ENCODE results near the gene DIP2B. TPM values are rescaled to one million over a fixed set of nuclear protein-coding genes. Genes with fewer than 3 reads are reported as not detected.
"Not testable (repeated sequence)": the region's sequence is repeated elsewhere in the genome, so short reads cannot be mapped to it uniquely, and the experiment has no call there.

Gene DIP2B
- total RNA-seq, 3 donors from 2014 or later, result 28.3 to 39.8 (median 34.7) TPM

- TF ChIP-seq, protein P1, sequence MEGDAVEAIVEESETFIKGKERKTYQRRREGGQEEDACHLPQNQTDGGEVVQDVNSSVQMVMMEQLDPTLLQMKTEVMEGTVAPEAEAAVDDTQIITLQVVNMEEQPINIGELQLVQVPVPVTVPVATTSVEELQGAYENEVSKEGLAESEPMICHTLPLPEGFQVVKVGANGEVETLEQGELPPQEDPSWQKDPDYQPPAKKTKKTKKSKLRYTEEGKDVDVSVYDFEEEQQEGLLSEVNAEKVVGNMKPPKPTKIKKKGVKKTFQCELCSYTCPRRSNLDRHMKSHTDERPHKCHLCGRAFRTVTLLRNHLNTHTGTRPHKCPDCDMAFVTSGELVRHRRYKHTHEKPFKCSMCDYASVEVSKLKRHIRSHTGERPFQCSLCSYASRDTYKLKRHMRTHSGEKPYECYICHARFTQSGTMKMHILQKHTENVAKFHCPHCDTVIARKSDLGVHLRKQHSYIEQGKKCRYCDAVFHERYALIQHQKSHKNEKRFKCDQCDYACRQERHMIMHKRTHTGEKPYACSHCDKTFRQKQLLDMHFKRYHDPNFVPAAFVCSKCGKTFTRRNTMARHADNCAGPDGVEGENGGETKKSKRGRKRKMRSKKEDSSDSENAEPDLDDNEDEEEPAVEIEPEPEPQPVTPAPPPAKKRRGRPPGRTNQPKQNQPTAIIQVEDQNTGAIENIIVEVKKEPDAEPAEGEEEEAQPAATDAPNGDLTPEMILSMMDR (IDR thresholded peaks at IDR 0.05), result no peak
- no peaks in the 10 kb centered on the region for H3K36me3 ChIP-seq (ENCODE audit: low read depth)
- ATAC-seq, result no peak
- intact Hi-C loops (cut with DNase I, micrococcal nuclease), result no loop called here
- DNase-seq, result no peak
- peaks cover 34% of the 10 kb centered on the region for H3K4me1 ChIP-seq (ENCODE audit: low read depth)
- H3K4me3 ChIP-seq, result no peak overlapping the region
- no peaks in the 10 kb centered on the region for H3K9me3 ChIP-seq
Observed at GRCh38 chr12:50541139-50541538, 36.4 kb downstream of the DIP2B start.

DNA sequence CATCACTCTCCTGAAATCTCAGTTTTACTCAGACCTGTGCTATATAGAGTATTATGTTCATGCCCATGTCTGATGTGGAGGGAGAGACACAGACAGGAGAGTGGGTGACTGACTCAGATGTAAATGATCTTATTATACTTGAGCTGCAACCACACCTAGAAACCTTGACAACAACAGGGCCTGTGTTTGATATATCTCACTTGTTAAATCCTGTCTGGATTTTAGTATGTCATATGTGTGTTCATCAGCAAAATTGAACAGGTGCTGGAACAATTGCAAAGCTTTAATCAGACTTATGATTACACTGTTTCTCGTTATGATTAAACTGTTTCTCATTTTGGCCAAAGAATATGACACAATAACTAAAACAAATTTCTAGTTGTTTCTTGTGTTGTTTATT is 37.7 kb downstream of the DIP2B start:
- Histone ChIP-seq H3K4me3 (no peak overlapping the region), H3K36me3 (ENCODE audit: low read depth) (no peaks in the 10 kb centered on the region), H3K9me3 (no peaks in the 10 kb centered on the region), H3K4me1 (ENCODE audit: low read depth) (peaks cover 39% of the 10 kb centered on the region)
- ATAC-seq (peak; percentile 90), DNase-seq (no peak)
- intact Hi-C loops (cut with DNase I, micrococcal nuclease), result no loop called here
- TF ChIP-seq, protein P1 (IDR thresholded peaks at IDR 0.05), result no peak

DNA sequence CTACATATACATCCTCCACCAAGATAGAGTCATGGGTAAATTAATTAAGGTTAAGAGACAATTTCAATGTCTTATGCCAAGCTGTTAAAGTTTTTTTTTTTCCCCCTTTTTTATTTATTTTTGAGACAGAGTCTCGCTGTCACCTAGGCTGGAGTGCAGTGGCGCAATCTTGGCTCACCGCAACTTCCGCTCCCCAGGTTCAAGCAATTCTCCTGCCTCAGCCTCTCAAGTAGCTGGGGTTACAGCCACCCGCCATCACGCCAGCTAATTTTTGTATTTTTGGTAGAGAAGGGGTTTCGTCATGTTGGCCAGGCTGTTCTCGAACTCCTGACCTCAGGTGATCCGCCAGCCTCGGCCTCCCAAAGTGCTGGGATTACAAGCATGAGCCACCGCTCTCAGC is 38.4 kb downstream of the DIP2B start:
- intact Hi-C loops (cut with DNase I, micrococcal nuclease); H3K4me3 ChIP-seq; H3K36me3 ChIP-seq (ENCODE audit: low read depth); H3K9me3 ChIP-seq; DNase-seq; ATAC-seq: not testable (repeated sequence)
- H3K4me1 ChIP-seq (ENCODE audit: low read depth), result peaks cover 39% of the 10 kb centered on the region

DNA sequence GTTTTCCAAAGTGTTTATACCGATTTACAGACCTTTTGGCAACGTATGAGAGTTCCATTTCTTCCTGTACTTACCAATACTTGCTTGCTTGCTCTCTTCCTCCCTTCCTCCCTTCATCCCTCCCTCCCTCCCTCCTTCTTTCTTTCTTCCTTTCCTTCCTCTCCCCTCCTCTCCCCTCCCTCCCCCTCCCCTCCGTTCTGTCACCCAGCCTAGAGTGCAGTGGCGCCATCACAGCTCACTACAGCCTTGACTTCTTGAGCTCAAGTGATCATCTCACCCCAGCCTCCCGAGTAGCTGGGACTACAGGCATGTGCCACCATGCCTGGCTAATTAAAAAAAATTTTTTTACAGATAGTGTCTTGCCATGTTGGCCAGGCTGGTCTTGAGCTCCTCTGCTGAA is 40.4 kb downstream of the DIP2B start:
- no peak for ATAC-seq
- TF ChIP-seq, protein P1 (IDR thresholded peaks at IDR 0.05), result no peak
- no peak for DNase-seq
- no peaks in the 10 kb centered on the region for H3K9me3 ChIP-seq
- H3K36me3 ChIP-seq (ENCODE audit: low read depth), result no peaks in the 10 kb centered on the region
- no peak overlapping the region for H3K4me3 ChIP-seq
- intact Hi-C loops (cut with DNase I, micrococcal nuclease), result no loop called here
- H3K4me1 ChIP-seq (ENCODE audit: low read depth), result peaks cover 46% of the 10 kb centered on the region

DNA sequence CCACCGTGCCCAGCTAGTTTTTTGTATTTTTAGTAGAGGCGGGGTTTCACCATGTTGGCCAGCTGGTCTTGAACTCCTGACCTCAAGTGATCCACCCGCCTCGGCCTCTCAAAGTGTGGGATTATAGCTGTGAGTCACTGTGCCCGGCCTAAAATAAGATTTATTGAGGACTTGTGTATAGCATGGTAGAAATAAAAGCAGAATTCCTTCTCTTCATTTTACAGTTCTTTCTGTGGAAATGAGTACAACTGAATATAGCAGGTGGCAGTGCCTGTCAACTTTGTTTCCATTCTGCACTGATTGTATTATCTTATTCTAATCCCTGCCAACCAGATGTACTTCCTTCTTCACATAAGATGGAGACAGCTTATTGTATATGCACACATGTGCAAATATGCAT is 41.0 kb downstream of the DIP2B start:
- peaks cover 48% of the 10 kb centered on the region for H3K4me1 ChIP-seq (ENCODE audit: low read depth)
- no peaks in the 10 kb centered on the region for H3K36me3 ChIP-seq (ENCODE audit: low read depth)
- intact Hi-C loops (cut with DNase I, micrococcal nuclease), result no loop called here
- no peak overlapping the region for H3K4me3 ChIP-seq
- no peaks in the 10 kb centered on the region for H3K9me3 ChIP-seq
- TF ChIP-seq, protein P1 (IDR thresholded peaks at IDR 0.05), result no peak
- ATAC-seq, result peak; percentile 59
- DNase-seq, result peak; percentile 64 to 68 (median 66)

DNA sequence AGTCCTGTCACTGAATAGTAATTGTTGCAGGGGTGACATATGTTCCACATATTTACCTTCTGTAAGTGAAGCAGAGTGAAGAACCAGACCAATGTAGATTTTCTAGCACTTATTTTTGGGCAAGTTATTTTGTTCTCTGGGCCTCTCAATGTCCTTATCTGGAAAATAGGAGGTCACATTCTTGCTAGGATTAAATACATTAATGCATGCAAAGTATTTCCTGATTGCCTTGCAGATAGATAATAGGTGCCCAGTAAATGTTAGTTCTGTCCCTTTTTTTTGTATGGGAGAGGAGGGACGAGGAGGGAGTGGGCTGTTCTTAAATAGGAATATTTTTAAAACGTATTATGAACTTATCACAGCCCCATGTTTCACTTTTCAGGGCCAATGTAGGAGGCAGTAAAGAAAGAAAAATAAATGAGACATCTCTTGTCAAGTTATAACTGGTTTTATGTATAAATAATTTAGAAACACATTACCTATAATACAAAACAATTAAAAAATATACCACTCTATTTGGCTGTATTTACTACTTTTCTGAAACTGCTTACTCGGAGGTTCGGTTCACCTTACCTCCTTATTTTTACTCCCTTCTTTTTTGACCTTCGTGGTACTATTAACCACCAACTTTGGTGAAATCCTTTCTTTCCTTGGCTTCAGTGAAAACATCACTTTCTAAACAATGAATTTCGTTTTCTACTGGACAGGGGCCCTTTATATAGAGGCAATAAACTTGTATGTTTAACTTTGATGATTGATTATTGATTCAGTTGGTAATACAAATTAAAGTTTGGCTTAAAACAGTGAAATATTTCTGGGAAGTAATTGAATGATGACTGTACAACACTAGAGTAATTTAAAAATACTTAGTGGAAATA is 41.9 kb downstream of the DIP2B start:
- DNase-seq (no peak), ATAC-seq (no peak)
- Histone ChIP-seq H3K9me3 (no peaks in the 10 kb centered on the region), H3K4me1 (ENCODE audit: low read depth) (peaks cover 43% of the 10 kb centered on the region), H3K4me3 (no peak overlapping the region), H3K36me3 (ENCODE audit: low read depth) (no peaks in the 10 kb centered on the region)
- intact Hi-C loops (cut with DNase I, micrococcal nuclease), result no loop called here
- TF ChIP-seq, protein P1 (IDR thresholded peaks at IDR 0.05), result no peak
